ENCODE measurements around the gene SCLY. TPM values are rescaled to one million over a fixed set of nuclear protein-coding genes. Genes with fewer than 3 reads are reported as not detected.

The SCLY gene
- total RNA-seq, 4 donors from 2014 or later = 8.5 to 16.0 (median 11.2) TPM

DNA sequence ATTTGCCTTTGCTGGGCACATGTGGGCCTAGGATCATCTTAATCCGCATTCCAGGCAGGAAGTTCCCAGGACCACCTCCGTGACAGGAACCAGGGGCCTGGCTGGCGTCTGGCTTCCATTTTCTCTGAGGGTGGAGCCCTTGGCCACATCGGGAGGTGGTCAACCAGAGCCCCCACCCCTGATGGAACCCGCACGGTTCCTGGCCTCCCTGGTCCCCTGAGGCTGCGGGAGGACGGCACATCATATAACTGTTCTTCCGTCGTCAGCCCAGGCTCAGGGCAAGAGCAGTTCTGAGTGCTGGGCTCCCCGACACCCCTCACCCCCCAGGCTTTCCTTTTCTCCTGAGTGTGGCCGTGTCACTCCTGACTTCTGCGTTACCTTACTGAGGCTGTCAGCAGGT lies 52.8 kb downstream of the SCLY start:
- TF ChIP-seq CTCF (IDR thresholded peaks at IDR 0.05; ENCODE audit: low read depth) = no peak

DNA sequence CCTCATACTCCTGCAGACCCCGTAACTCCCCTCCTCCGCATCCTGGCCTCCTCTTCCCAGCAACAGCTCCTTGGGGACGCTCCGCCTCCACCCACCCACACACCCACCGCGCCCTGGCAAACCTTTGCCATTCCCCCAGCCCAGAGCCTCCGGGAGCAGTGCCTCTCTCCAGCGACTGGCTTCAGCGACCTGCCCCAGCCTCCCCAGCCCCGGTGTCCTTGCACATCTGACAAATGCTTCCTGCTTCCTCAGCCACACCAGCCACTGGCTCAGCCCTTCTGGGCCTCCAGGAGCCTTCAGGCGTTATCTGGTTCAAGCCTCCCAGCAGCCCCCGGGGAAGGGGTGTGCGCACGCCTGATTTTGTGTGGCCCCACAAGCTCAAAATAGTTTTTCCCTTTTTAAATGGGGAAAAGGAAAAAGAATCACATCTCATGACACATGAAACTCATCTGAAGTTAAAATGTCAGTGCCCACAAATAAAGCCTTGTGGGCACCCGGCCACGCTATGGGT lies 53.6 kb downstream of the SCLY start:
- no peak for TF ChIP-seq CTCF (IDR thresholded peaks at IDR 0.05; ENCODE audit: low read depth)

DNA sequence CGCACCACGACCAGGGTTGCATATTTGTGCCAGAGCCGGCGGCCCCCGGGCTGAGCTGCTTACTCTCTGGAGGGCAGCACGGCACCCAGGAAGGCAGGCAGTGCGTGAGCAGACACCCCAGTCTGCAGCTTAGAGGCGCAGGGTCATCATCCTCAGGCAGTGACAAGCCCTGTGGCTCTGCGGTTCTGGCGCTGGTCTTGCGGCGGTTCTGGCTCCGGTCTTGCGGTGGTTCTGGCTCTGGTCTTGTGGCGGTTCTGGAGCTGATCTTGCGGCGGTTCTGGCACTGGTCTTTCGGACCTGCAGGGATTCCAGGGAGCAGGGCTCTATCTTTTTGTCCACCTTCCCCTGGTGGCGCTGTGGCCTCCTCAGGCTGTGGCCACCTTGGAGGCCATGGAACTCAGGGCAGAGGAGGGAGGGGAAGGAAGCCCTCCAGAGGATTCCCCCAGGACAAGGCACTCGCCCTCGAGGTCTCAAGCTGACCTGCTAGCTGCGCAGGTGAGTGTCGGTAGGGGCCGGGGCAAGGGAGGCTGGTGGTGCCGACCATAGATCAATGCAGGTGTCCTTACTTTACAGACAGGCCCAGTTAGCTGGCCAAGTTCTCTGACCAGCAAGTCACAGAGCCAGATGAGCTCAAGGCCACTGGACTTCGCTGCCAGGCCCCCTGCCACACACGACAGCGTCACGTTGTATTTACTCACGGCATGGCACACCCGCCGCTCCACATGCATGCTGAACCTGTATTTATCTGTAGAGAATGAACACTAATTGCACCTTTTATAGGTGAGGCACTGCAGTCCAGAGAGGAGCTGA lies 54.3 kb downstream of the SCLY start:
- TF ChIP-seq CTCF (IDR thresholded peaks at IDR 0.05; ENCODE audit: low read depth) = no peak

DNA sequence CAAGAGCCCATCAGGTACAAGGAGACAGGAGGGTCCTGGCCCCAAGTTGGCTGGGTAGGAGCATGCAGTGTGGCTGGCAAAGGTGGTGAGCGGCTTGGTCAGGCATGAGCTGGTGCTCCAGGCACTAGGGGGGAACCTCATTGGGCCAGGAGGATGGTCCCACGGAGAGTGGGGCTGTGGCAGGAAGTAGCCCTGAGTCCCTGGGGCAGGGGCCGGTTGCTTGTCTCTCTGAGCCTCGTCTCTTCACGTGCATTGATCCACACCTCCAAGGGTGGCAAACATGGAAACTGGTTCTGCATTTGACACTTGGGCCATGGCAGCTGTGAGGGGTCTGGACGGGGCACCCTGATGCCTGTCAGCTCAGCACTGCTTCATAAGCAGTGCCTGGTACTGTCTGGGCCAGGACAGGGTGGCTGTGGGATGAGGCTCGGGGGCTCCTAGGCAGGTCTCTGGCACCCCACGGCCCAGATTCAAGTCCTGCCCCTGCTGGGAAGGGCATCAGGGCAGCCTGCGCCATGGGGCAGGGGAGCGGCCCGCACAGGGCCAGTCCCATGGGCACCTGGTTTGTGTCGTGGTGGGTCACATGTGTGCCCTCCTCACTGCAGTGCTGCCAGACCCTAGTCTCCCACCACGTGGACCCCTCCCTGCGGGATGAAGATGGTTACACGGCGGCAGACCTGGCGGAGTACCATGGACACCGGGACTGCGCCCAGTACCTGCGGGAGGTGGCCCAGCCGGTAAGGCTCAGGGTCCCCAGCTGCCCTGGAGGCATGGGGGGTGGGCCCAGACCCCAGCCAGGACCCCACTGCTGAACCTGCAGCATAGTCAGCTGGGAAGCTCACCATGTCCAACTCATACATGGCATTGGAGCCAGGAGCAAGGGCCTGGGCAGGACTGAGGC lies 55.7 kb downstream of the SCLY start:
- no peak for TF ChIP-seq CTCF (IDR thresholded peaks at IDR 0.05; ENCODE audit: low read depth)

GRCh38 chr2:238117199-238118154 lies 56.7 kb downstream of the SCLY start:
- TF ChIP-seq CTCF (IDR thresholded peaks at IDR 0.05; ENCODE audit: low read depth) = no peak

GRCh38 chr2:238119756-238120462 lies 59.1 kb downstream of the SCLY start:
- no peak for TF ChIP-seq CTCF (IDR thresholded peaks at IDR 0.05; ENCODE audit: low read depth)
